PC-3 (cell line): Measurements from ENCODE around the gene NRL.
"Not testable (repeated sequence)": the region's sequence is repeated elsewhere in the genome, so short reads cannot be mapped to it uniquely, and the experiment has no call there.

Experiments
- CTCF ChIP-seq: fragments of 300-600 bp; sonication (generic); conservative IDR thresholded peaks from 2 replicates; pipeline ENCODE4 v1.5.1; 2017; ENCODE audit warnings: antibody characterized with exemption, low read depth, mild to moderate bottlenecking, low read length
- EZH2 ChIP-seq: fragments of 300-600 bp; sonication (generic); IDR thresholded peaks from one replicate; pipeline ENCODE4 v1.6.1; 2017; ENCODE audit warnings: antibody characterized with exemption, mild to moderate bottlenecking, low read length; ENCODE audit not compliant: unreplicated experiment
- EZH2phosphoT487 ChIP-seq: fragments of 300-600 bp; sonication (generic); IDR thresholded peaks from 2 replicates; pipeline ENCODE4 v1.6.1; 2018; ENCODE audit warnings: mild to moderate bottlenecking, antibody characterized with exemption, low read length, borderline replicate concordance

GRCh38 chr14:24049002-24049401 is 65.7 kb downstream of the NRL start:
- TF ChIP-seq CTCF, EZH2, EZH2phosphoT487: not testable (repeated sequence)
